DMS114 treated with DMSO at 0.1 percent for 48 hours (cell line): ENCODE data around the gene TXNDC8.

Source experiments
- DNase-seq: peaks from one replicate; lab custom pipeline; 2025; ENCODE audit not compliant: unreplicated experiment; lab: John Stamatoyannopoulos, UW

Gene TXNDC8

GRCh38 chr9:110282739-110283081 is 55.0 kb downstream of the TXNDC8 start:
- DNase-seq: no peak

GRCh38 chr9:110282018-110282738 is 55.5 kb downstream of the TXNDC8 start:
- no peak for DNase-seq

- no peak for DNase-seq
Measured at GRCh38 chr9:110278080-110278707, 59.5 kb downstream of the TXNDC8 start.

GRCh38 chr9:110276781-110277180 is 60.9 kb downstream of the TXNDC8 start:
- DNase-seq: no peak

- DNase-seq: no peak
Measured at GRCh38 chr9:110270211-110270995, 67.3 kb downstream of the TXNDC8 start.

- no peak for DNase-seq
Measured at GRCh38 chr9:110266795-110267194, 70.9 kb downstream of the TXNDC8 start.

- DNase-seq: no peak
Measured at GRCh38 chr9:110261632-110262031, 76.0 kb downstream of the TXNDC8 start.

GRCh38 chr9:110260911-110261310 is 76.8 kb downstream of the TXNDC8 start:
- DNase-seq: no peak

GRCh38 chr9:110259566-110259965 is 78.1 kb downstream of the TXNDC8 start:
- no peak for DNase-seq

- no peak for DNase-seq
Measured at GRCh38 chr9:110258690-110259091, 79.0 kb downstream of the TXNDC8 start.

- no peak for DNase-seq
Measured at GRCh38 chr9:110257956-110258355, 79.7 kb downstream of the TXNDC8 start.

GRCh38 chr9:110257097-110257841 is 80.4 kb downstream of the TXNDC8 start:
- DNase-seq: no peak

- peak; percentile 30 for DNase-seq
Measured at GRCh38 chr9:110256380-110257096, 81.1 kb downstream of the TXNDC8 start, which contains the start of gene TXN. TSS of gene TXN (minus strand) at chr9:110256507. CDS start at chr9:110256435, 72 bp downstream.

GRCh38 chr9:110255463-110256379 is 81.9 kb downstream of the TXNDC8 start:
- no peak for DNase-seq

GRCh38 chr9:110255034-110255462 is 82.6 kb downstream of the TXNDC8 start:
- no peak for DNase-seq

GRCh38 chr9:110254500-110254899 is 83.2 kb downstream of the TXNDC8 start:
- DNase-seq: no peak
